IgD-negative memory B cell (primary cell): Measurements from ENCODE around the gene UBASH3B. TPM values are rescaled to one million over a fixed set of nuclear protein-coding genes. Genes with fewer than 3 reads are reported as not detected.

Source experiments
- H3K27ac Mint-ChIP-seq, 3 donors: one replicate each; pipeline ENCODE4 v1.8.0; 2020 to 2022; ENCODE audit warnings: mild to moderate bottlenecking in 3 of 3, mixed read lengths in 3 of 3, moderate library complexity in 1 of 3
- H3K27me3 Mint-ChIP-seq: one replicate; pipeline ENCODE4 v1.8.0; 2021; ENCODE audit warnings: mixed read lengths
- H3K36me3 Mint-ChIP-seq: one replicate; pipeline ENCODE4 v1.8.0; 2020; ENCODE audit warnings: mild to moderate bottlenecking, mixed read lengths
- H3K4me1 Mint-ChIP-seq, 3 donors: one replicate each; pipeline ENCODE4 v1.8.0; 2020 to 2022; ENCODE audit warnings: mixed read lengths in 3 of 3, mild to moderate bottlenecking in 1 of 3
- H3K4me3 Mint-ChIP-seq, 4 donors: one replicate each; pipeline ENCODE4 v1.8.0; 2020 to 2022; ENCODE audit warnings: mild to moderate bottlenecking in 4 of 4, mixed read lengths in 4 of 4, moderate library complexity in 3 of 4
- H3K9me3 Mint-ChIP-seq, 3 donors: one replicate each; pipeline ENCODE4 v1.8.0; 2020 to 2021; ENCODE audit warnings: mixed read lengths in 3 of 3, mild to moderate bottlenecking in 1 of 3
- polyA plus RNA-seq: library from polyadenylated mRNA; unstranded; fragments of 300-500 nt; fragmentation: Illumina TruSeq; gene quantifications from one replicate; pipeline ENCODE4 v1.2.3, GENCODE V29; 2021

The UBASH3B gene
- polyA plus RNA-seq, 1 donor from 2014 or later = 1.3 TPM

GRCh38 chr11:122833846-122834464 is 178.4 kb downstream of the UBASH3B start:
- no peaks in the 10 kb centered on the region for H3K9me3 Mint-ChIP-seq
- peaks cover 2% of the 10 kb centered on the region for H3K27me3 Mint-ChIP-seq
- no peak overlapping the region for H3K4me3 Mint-ChIP-seq
- H3K27ac Mint-ChIP-seq = no peak overlapping the region
- H3K36me3 Mint-ChIP-seq = no peaks in the 10 kb centered on the region
- H3K4me1 Mint-ChIP-seq = peaks cover 12 to 21% (median 20%) of the 10 kb centered on the region in 3 donors

GRCh38 chr11:122836916-122837315 is 181.4 kb downstream of the UBASH3B start:
- Mint-ChIP-seq H3K4me3 (no peak overlapping the region), H3K36me3 (no peaks in the 10 kb centered on the region), H3K4me1 (peaks cover 14 to 23% (median 20%) of the 10 kb centered on the region in 3 donors), H3K9me3 (peaks cover 0 to under 1% (median 0%) of the 10 kb centered on the region in 3 donors), H3K27ac (no peak overlapping the region), H3K27me3 (peaks cover 2% of the 10 kb centered on the region)

- H3K27me3 Mint-ChIP-seq = no peaks in the 10 kb centered on the region
- H3K36me3 Mint-ChIP-seq = no peaks in the 10 kb centered on the region
- H3K4me1 Mint-ChIP-seq = peaks cover 13 to 23% (median 19%) of the 10 kb centered on the region in 3 donors
- H3K4me3 Mint-ChIP-seq = no peak overlapping the region
- H3K27ac Mint-ChIP-seq = no peak overlapping the region
- H3K9me3 Mint-ChIP-seq = peaks cover 0 to 2% (median 0%) of the 10 kb centered on the region in 3 donors
Measured at GRCh38 chr11:122837528-122838346, 182.2 kb downstream of the UBASH3B start.

GRCh38 chr11:122843281-122844141 is 188.0 kb downstream of the UBASH3B start:
- Mint-ChIP-seq H3K36me3 (peaks cover 2% of the 10 kb centered on the region), H3K9me3 (peaks cover 0 to 2% (median 0%) of the 10 kb centered on the region in 3 donors), H3K27me3 (no peaks in the 10 kb centered on the region), H3K27ac (peak overlapping the region; percentile 15 to 93 (median 91)), H3K4me3 (peak overlapping the region; percentile 3 to 84 (median 50)), H3K4me1 (peaks cover 30 to 39% (median 37%) of the 10 kb centered on the region in 3 donors)

- Mint-ChIP-seq H3K27ac (no peak overlapping the region), H3K4me3 (no peak overlapping the region), H3K9me3 (no peaks in the 10 kb centered on the region), H3K4me1 (peaks cover 36 to 54% (median 52%) of the 10 kb centered on the region in 3 donors), H3K27me3 (peaks cover 2% of the 10 kb centered on the region), H3K36me3 (peaks cover 2% of the 10 kb centered on the region)
Measured at GRCh38 chr11:122847466-122847865, 191.9 kb downstream of the UBASH3B start.

GRCh38 chr11:122848186-122848585 is 192.7 kb downstream of the UBASH3B start:
- no peaks in the 10 kb centered on the region for H3K9me3 Mint-ChIP-seq
- H3K4me3 Mint-ChIP-seq = no peak overlapping the region
- peaks cover 33 to 51% (median 51%) of the 10 kb centered on the region in 3 donors for H3K4me1 Mint-ChIP-seq
- peaks cover 2% of the 10 kb centered on the region for H3K27me3 Mint-ChIP-seq
- peaks cover 2% of the 10 kb centered on the region for H3K36me3 Mint-ChIP-seq
- no peak overlapping the region for H3K27ac Mint-ChIP-seq

GRCh38 chr11:122850076-122850631 is 194.6 kb downstream of the UBASH3B start:
- Mint-ChIP-seq H3K27me3 (peaks cover 2% of the 10 kb centered on the region), H3K4me1 (peaks cover 17 to 34% (median 34%) of the 10 kb centered on the region in 3 donors), H3K4me3 (peak overlapping the region in 2 of 4 donors; percentile 63 to 73), H3K9me3 (no peaks in the 10 kb centered on the region), H3K36me3 (peaks cover under 1% of the 10 kb centered on the region), H3K27ac (peak overlapping the region in 1 of 3 donors; percentile 93)

- Mint-ChIP-seq H3K27me3 (peaks cover 2% of the 10 kb centered on the region), H3K4me1 (peaks cover 15 to 32% (median 31%) of the 10 kb centered on the region in 3 donors), H3K4me3 (peak overlapping the region; percentile 81 to 91 (median 87)), H3K27ac (peak overlapping the region; percentile 2 to 93 (median 35)), H3K36me3 (no peaks in the 10 kb centered on the region), H3K9me3 (no peaks in the 10 kb centered on the region)
Measured at GRCh38 chr11:122851366-122851966, 195.9 kb downstream of the UBASH3B start.

GRCh38 chr11:122852074-122852795 is 196.7 kb downstream of the UBASH3B start:
- H3K27me3 Mint-ChIP-seq = peaks cover 2% of the 10 kb centered on the region
- H3K27ac Mint-ChIP-seq = peak overlapping the region; percentile 2 to 93 (median 35)
- peaks cover 15 to 33% (median 31%) of the 10 kb centered on the region in 3 donors for H3K4me1 Mint-ChIP-seq
- H3K4me3 Mint-ChIP-seq = peak overlapping the region; percentile 81 to 91 (median 87)
- H3K36me3 Mint-ChIP-seq = no peaks in the 10 kb centered on the region
- no peaks in the 10 kb centered on the region for H3K9me3 Mint-ChIP-seq

- Mint-ChIP-seq H3K4me1 (peaks cover 15 to 30% (median 28%) of the 10 kb centered on the region in 3 donors), H3K4me3 (peak overlapping the region; percentile 81 to 91 (median 87)), H3K27me3 (peaks cover 2% of the 10 kb centered on the region), H3K36me3 (no peaks in the 10 kb centered on the region), H3K27ac (peak overlapping the region; percentile 2 to 93 (median 35)), H3K9me3 (no peaks in the 10 kb centered on the region)
Measured at GRCh38 chr11:122852796-122853160, 197.3 kb downstream of the UBASH3B start.

GRCh38 chr11:122853261-122853660 is 197.7 kb downstream of the UBASH3B start:
- Mint-ChIP-seq H3K4me3 (no peak overlapping the region), H3K36me3 (no peaks in the 10 kb centered on the region), H3K27ac (no peak overlapping the region), H3K27me3 (peaks cover 2% of the 10 kb centered on the region), H3K4me1 (peaks cover 15 to 30% (median 28%) of the 10 kb centered on the region in 3 donors), H3K9me3 (no peaks in the 10 kb centered on the region)

- H3K27me3 Mint-ChIP-seq = peaks cover 2% of the 10 kb centered on the region
- H3K27ac Mint-ChIP-seq = no peak overlapping the region
- H3K9me3 Mint-ChIP-seq = no peaks in the 10 kb centered on the region
- H3K4me3 Mint-ChIP-seq = peak overlapping the region in 2 of 4 donors; percentile 33 to 47
- H3K36me3 Mint-ChIP-seq = no peaks in the 10 kb centered on the region
- peaks cover 15 to 30% (median 28%) of the 10 kb centered on the region in 3 donors for H3K4me1 Mint-ChIP-seq
Measured at GRCh38 chr11:122853971-122854446, 198.5 kb downstream of the UBASH3B start.

GRCh38 chr11:122861631-122862030 is 206.1 kb downstream of the UBASH3B start:
- no peak overlapping the region for H3K4me3 Mint-ChIP-seq
- H3K4me1 Mint-ChIP-seq = peaks cover 4 to 7% (median 4%) of the 10 kb centered on the region in 3 donors
- H3K27me3 Mint-ChIP-seq = peaks cover 18% of the 10 kb centered on the region
- H3K27ac Mint-ChIP-seq = no peak overlapping the region
- H3K9me3 Mint-ChIP-seq = no peaks in the 10 kb centered on the region
- H3K36me3 Mint-ChIP-seq = no peaks in the 10 kb centered on the region
